PC-3 (cell line): ENCODE results near the gene HEXA. TPM values are rescaled to one million over a fixed set of nuclear protein-coding genes. Genes with fewer than 3 reads are reported as not detected.

Source experiments
- ATAC-seq: fragments of 200-7000 bp; cut with Tn5 transposase; 2 replicates; pipeline ENCODE4 v1.9.1; 2020; ENCODE audit warnings: mild to moderate bottlenecking, moderate library complexity
- BruUV-seq: library from RNA; stranded (reverse); fragments of 400-500 nt; replicated peaks from 2 replicates; lab custom pipeline; 2021; lab: Mats Ljungman, UMichigan
- CTCF ChIA-PET: fragments of 300-600 bp; sonication (Branson Sonifier 250); formaldehyde crosslinking; loops from one replicate; lab custom pipeline; 2022; ENCODE audit warnings: antibody characterized with exemption; lab: Charles Lee
- POLR2A ChIA-PET: fragments of 300-600 bp; sonication (Branson Sonifier 250); formaldehyde crosslinking; loops from one replicate; lab custom pipeline; 2022; ENCODE audit warnings: antibody characterized with exemption; ENCODE audit not compliant: unreplicated experiment; lab: Charles Lee
- DNase-seq: peaks from one replicate; pipeline ENCODE4 v3.0.0-alpha.2; 2015
- H2AFZ ChIP-seq: fragments of 300-600 bp; sonication (generic); 2 replicates; pipeline ENCODE4 v1.6.0; 2016; ENCODE audit warnings: antibody characterized with exemption, low read length
- H3F3A ChIP-seq: fragments of 300-600 bp; sonication (generic); one replicate; pipeline ENCODE4 v1.6.0; 2017; ENCODE audit warnings: antibody characterized with exemption, low read length, control low read depth, mild to moderate bottlenecking; ENCODE audit not compliant: unreplicated experiment
- H3K27ac ChIP-seq: fragments of 300-600 bp; sonication (generic); 2 replicates; pipeline ENCODE4 v1.5.1; 2016; ENCODE audit warnings: mild to moderate bottlenecking, low read length
- H3K27me3 ChIP-seq: fragments of 300-600 bp; sonication (generic); 2 replicates; pipeline ENCODE4 v1.6.1; 2016; ENCODE audit warnings: low read length, mixed read lengths
- H3K36me3 ChIP-seq: fragments of 300-600 bp; sonication (generic); 2 replicates; pipeline ENCODE4 v1.6.1; 2016; ENCODE audit warnings: low read depth, mixed run types, low read length, mixed read lengths
- H3K4me1 ChIP-seq: fragments of 300-600 bp; sonication (generic); 2 replicates; pipeline ENCODE4 v1.5.1; 2016; ENCODE audit warnings: low read length; ENCODE audit not compliant: insufficient read depth
- H3K4me2 ChIP-seq: fragments of 300-600 bp; sonication (generic); 2 replicates; pipeline ENCODE4 v1.6.0; 2016; ENCODE audit warnings: low read length
- H3K4me3 ChIP-seq: fragments of 300-600 bp; sonication (generic); 2 replicates; pipeline ENCODE4 v1.5.1; 2016; ENCODE audit warnings: mild to moderate bottlenecking, low read length, mixed read lengths
- H3K79me2 ChIP-seq: fragments of 300-600 bp; sonication (generic); 2 replicates; pipeline ENCODE4 v1.6.1; 2017; ENCODE audit warnings: low read length, mixed read lengths
- H3K9ac ChIP-seq: fragments of 300-600 bp; sonication (generic); 2 replicates; pipeline ENCODE4 v1.6.0; 2016; ENCODE audit warnings: mild to moderate bottlenecking, low read length
- H3K9me2 ChIP-seq: fragments of 300-600 bp; sonication (generic); replicated peaks from 2 replicates; pipeline ENCODE4 v1.6.1; 2016; ENCODE audit warnings: mixed run types, low read length, mixed read lengths
- H3K9me3 ChIP-seq: fragments of 300-600 bp; sonication (generic); 2 replicates; pipeline ENCODE4 v1.6.1; 2016; ENCODE audit warnings: low read length, mixed read lengths
- H4K20me1 ChIP-seq: fragments of 300-600 bp; sonication (generic); 2 replicates; pipeline ENCODE4 v1.6.1; 2016; ENCODE audit warnings: low read length, mixed read lengths
- EZH2 ChIP-seq: fragments of 300-600 bp; sonication (generic); IDR thresholded peaks from one replicate; pipeline ENCODE4 v1.6.1; 2017; ENCODE audit warnings: antibody characterized with exemption, mild to moderate bottlenecking, low read length; ENCODE audit not compliant: unreplicated experiment
- EZH2phosphoT487 ChIP-seq: fragments of 300-600 bp; sonication (generic); IDR thresholded peaks from 2 replicates; pipeline ENCODE4 v1.6.1; 2018; ENCODE audit warnings: mild to moderate bottlenecking, antibody characterized with exemption, low read length, borderline replicate concordance
- intact Hi-C: fragments of 100-400 bp; cut with micrococcal nuclease; formaldehyde crosslinking; loops from 2 replicates; pipeline ENCODE4 v1.9.0; 2023
- total RNA-seq: library from RNA; depleted of rRNA; stranded (reverse); fragments of >200 nt; gene quantifications from 2 replicates; pipeline ENCODE4 v1.2.3, GENCODE V29; 2014
- TF ChIP-seq, protein P1 (sequence below): fragments of 300-600 bp; sonication (generic); conservative IDR thresholded peaks from 2 replicates; pipeline ENCODE4 v1.5.1; 2017; ENCODE audit warnings: antibody characterized with exemption, low read depth, mild to moderate bottlenecking, low read length

Gene HEXA
- total RNA-seq, 1 experiment from 2014 or later: not detected

DNA sequence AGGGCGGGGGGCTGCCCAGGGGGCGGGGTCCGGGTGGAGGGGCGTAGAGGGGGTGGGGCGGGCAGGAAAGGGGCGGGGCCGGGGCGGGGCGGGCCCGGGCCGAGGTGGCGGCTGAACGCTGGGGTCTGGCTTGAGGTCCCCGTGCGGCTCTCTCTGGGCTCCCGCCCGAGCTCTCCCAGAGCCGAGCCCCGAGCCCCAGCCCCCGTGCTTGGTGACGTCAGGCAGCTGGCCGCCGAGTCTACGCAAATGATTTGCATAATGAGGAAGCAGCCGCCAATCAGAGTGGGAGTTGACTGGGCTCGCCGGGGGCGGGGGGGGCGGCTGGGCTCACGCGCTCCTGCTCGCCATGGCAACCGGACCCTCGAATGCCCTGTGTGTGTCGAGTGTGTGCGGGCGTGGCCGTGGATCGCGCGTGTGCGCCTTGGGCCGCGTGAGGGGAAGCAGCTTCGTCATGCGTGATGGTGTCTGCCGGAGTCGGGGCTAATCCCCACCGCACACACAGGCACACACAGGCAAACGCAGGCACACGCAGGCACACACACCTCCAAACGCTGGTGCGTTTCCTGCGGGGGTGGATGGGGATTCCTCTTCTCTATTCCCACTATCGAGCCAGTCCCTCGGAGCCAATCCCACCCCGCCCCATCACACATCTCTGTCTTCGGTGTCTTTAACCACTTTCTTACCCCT lies 55.7 kb downstream of the HEXA start, which contains the start of gene CELF6:
Gene CELF6 (minus strand): TSS at position 173 of the 687 bp plus-strand sequence. CDS start 283 bp downstream, outside the sequence.
- no peaks in the 10 kb centered on the region for H3K79me2 ChIP-seq
- CTCF ChIA-PET: no interaction called here
- H3K27ac ChIP-seq: no peak within 1 kb of the TSS
- H3K4me3 ChIP-seq: peak within 1 kb of the TSS; percentile 63
- no peaks in the 10 kb centered on the region for H3K4me1 ChIP-seq
- POLR2A ChIA-PET: no interaction called here
- DNase-seq (peak; percentile 42), ATAC-seq (peak; percentile 65)
- no peaks in the 10 kb centered on the region for H3F3A ChIP-seq
- no peaks in the 10 kb centered on the region for H3K36me3 ChIP-seq
- peaks cover 4% of the 10 kb centered on the region; the same call in 1 of the 2 replicates for H3K27me3 ChIP-seq
- no peaks in the 10 kb centered on the region for H3K9me2 ChIP-seq
- H4K20me1 ChIP-seq: no peaks in the 10 kb centered on the region
- intact Hi-C loops: no loop called here
- no TSS peak for BruUV-seq
- H3K4me2 ChIP-seq: peak within 1 kb of the TSS; percentile 69
- TF ChIP-seq, protein P1, sequence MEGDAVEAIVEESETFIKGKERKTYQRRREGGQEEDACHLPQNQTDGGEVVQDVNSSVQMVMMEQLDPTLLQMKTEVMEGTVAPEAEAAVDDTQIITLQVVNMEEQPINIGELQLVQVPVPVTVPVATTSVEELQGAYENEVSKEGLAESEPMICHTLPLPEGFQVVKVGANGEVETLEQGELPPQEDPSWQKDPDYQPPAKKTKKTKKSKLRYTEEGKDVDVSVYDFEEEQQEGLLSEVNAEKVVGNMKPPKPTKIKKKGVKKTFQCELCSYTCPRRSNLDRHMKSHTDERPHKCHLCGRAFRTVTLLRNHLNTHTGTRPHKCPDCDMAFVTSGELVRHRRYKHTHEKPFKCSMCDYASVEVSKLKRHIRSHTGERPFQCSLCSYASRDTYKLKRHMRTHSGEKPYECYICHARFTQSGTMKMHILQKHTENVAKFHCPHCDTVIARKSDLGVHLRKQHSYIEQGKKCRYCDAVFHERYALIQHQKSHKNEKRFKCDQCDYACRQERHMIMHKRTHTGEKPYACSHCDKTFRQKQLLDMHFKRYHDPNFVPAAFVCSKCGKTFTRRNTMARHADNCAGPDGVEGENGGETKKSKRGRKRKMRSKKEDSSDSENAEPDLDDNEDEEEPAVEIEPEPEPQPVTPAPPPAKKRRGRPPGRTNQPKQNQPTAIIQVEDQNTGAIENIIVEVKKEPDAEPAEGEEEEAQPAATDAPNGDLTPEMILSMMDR: no peak
- TF ChIP-seq EZH2phosphoT487: no peak
- TF ChIP-seq EZH2: no peak
- H2AFZ ChIP-seq: peak within 1 kb of the TSS; percentile 65
- H3K9me3 ChIP-seq: no peaks in the 10 kb centered on the region
- no peak within 1 kb of the TSS for H3K9ac ChIP-seq

DNA sequence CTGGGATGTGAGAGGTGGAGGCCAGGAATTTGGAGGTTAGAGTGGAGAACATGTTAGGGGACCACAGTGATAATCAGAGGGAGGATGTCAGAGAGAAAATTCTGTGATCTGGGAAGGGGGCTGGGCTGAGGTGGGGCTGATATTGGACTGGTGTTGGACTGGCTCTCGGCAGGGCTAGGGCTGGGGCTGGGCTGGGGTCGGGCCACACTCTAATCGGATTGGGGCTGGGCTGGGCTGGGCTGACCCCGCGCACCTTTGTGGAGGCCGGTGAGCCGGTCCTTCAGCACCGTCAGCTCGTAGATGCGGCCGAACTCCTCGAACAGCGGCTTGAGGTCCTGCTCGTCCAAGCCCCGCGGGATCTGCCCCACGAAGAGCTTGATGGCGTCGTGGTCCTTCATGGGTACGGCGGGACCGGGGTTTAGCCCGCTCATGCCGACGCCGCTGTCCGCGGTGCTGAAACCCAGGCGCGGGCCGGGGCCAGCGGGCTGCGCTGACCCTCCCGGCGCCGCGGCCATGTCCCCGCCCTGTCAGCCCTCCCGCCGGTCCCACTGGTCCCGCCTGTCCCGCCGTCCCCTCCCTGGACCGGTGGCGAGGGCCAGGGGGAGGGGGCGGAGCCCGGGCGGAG lies 56.3 kb downstream of the HEXA start:
- Histone ChIP-seq H3K4me3 (no peak overlapping the region), H3F3A (no peaks in the 10 kb centered on the region), H3K27me3 (peaks cover 4% of the 10 kb centered on the region; the same call in 1 of the 2 replicates), H3K4me2 (no peak overlapping the region), H3K79me2 (no peaks in the 10 kb centered on the region), H2AFZ (no peak overlapping the region), H4K20me1 (no peaks in the 10 kb centered on the region), H3K9me2 (no peaks in the 10 kb centered on the region), H3K27ac (no peak overlapping the region), H3K9ac (no peak overlapping the region), H3K9me3 (no peaks in the 10 kb centered on the region), H3K36me3 (no peaks in the 10 kb centered on the region), H3K4me1 (no peaks in the 10 kb centered on the region)
- ChIA-PET CTCF (no interaction called here), POLR2A (no interaction called here)
- DNase-seq: peak; percentile 36
- ATAC-seq: peak; percentile 83
- TF ChIP-seq EZH2 (no peak), EZH2phosphoT487 (no peak)
- TF ChIP-seq, protein P1: no peak
- BruUV-seq: no TSS peak
- intact Hi-C loops: no loop called here
